ENCODE measurements around the gene NUDT22. TPM values are rescaled to one million over a fixed set of nuclear protein-coding genes. Genes with fewer than 3 reads are reported as not detected.

The NUDT22 gene
- total and polyA plus RNA-seq, 11 donors, result 63.7 to 93.0 (median 70.3) TPM

- WGBS, 4 donors, result 63 to 78% (median 67%) methylated on average over 14 to 22 of the region's 22 CpGs
- ATAC-seq (peak in 1 of 4 donors; percentile 1), DNase-seq (peak in 2 of 5 donors; percentile 25 to 27)
- Histone ChIP-seq H3K4me3 (peak overlapping the region; percentile 56 to 94 (median 83)), H3K27me3 (no peaks in the 10 kb centered on the region), H3K36me3 (peaks cover 0 to 39% (median 11%) of the 10 kb centered on the region in 9 donors), H3K4me1 (peaks cover 3 to 54% (median 36%) of the 10 kb centered on the region in 12 donors), H3K9me3 (no peaks in the 10 kb centered on the region), H3K27ac (peak overlapping the region; percentile 82 to 98 (median 96))
- TF ChIP-seq CTCF (IDR thresholded peaks at IDR 0.05) (no peak), POLR2A (IDR thresholded peaks at IDR 0.05) (no peak)
- intact Hi-C loops (cut with DNase I), result loop anchor here in 2 of 10 donors (2.0 to 5.0 kb wide), 2 partner anchors 38 to 44 kb away; partner anchors contain the start of gene STIP1 (in 1 of the 2)
These were observed 1.0 kb upstream of the NUDT22 start for GRCh38 chr11:64224891-64225607.

- TF ChIP-seq POLR2A (IDR thresholded peaks at IDR 0.05), result no peak
- ATAC-seq, result peak; percentile 17 to 52 (median 48)
- WGBS, 4 donors, result 11 to 18% (median 14%) methylated on average over 14 to 26 of the region's 26 CpGs
- peak overlapping the region; percentile 56 to 94 (median 83) for H3K4me3 ChIP-seq
- peaks cover 3 to 65% (median 42%) of the 10 kb centered on the region in 12 donors for H3K4me1 ChIP-seq
- peak overlapping the region; percentile 82 to 98 (median 96) for H3K27ac ChIP-seq
- no peaks in the 10 kb centered on the region for H3K9me3 ChIP-seq
- peaks cover 0 to 24% (median 4%) of the 10 kb centered on the region in 9 donors for H3K36me3 ChIP-seq
- peak; percentile 73 to 85 (median 76) for DNase-seq
- intact Hi-C loops (cut with DNase I), result loop anchor here in 3 of 10 donors (1.0 to 5.0 kb wide), 3 partner anchors 39 to 40 kb away; partner anchors contain the start of gene STIP1 (in 3 of the 3)
- H3K27me3 ChIP-seq, result no peaks in the 10 kb centered on the region
These were observed 505 bp downstream of the NUDT22 start for GRCh38 chr11:64226507-64227051.

- Histone ChIP-seq H3K9me3 (no peaks in the 10 kb centered on the region), H3K27ac (peak overlapping the region in 10 of 12 donors; percentile 86 to 98 (median 96)), H3K36me3 (peaks cover 0 to 18% (median 4%) of the 10 kb centered on the region in 9 donors), H3K4me1 (peaks cover 3 to 71% (median 46%) of the 10 kb centered on the region in 12 donors), H3K4me3 (peak overlapping the region in 10 of 12 donors; percentile 56 to 94 (median 83)), H3K27me3 (no peaks in the 10 kb centered on the region)
- intact Hi-C loops (cut with DNase I), result loop anchor here in 2 of 10 donors (2.0 to 5.0 kb wide), 2 partner anchors 40 to 41 kb away; partner anchors contain the start of gene STIP1 (in 2 of the 2)
- WGBS, 4 donors, result 70 to 83% (median 76%) methylated on average over 3 of the region's 3 CpGs
- ATAC-seq (no peak), DNase-seq (peak in 1 of 5 donors; percentile 30)
- no peak for TF ChIP-seq POLR2A (IDR thresholded peaks at IDR 0.05)
These were observed 1.4 kb downstream of the NUDT22 start for GRCh38 chr11:64227405-64227956.

- Histone ChIP-seq H3K36me3 (peaks cover 0 to 2% (median 0%) of the 10 kb centered on the region in 9 donors), H3K27ac (peak overlapping the region in 11 of 12 donors; percentile 92 to 98 (median 97)), H3K4me3 (peak overlapping the region in 5 of 12 donors; percentile 68 to 86 (median 76)), H3K9me3 (no peaks in the 10 kb centered on the region), H3K27me3 (no peaks in the 10 kb centered on the region), H3K4me1 (peaks cover 3 to 75% (median 54%) of the 10 kb centered on the region in 12 donors)
- DNase-seq (peak in 3 of 5 donors; percentile 9 to 37 (median 25)), ATAC-seq (no peak)
- intact Hi-C loops (cut with DNase I), result loop anchor here in 1 of 10 donors (5.0 kb wide), 1 partner anchor 42 kb away; the partner anchor contains the start of gene STIP1
- 87 to 91% (median 90%) methylated on average over 8 to 12 of the region's 12 CpGs for WGBS, 4 donors
- TF ChIP-seq CTCF (IDR thresholded peaks at IDR 0.05) (no peak), POLR2A (IDR thresholded peaks at IDR 0.05) (no peak)
These were observed 3.1 kb downstream of the NUDT22 start for GRCh38 chr11:64229090-64229743.

All from heart left ventricle (tissue), 16 donors.